OCI-LY3 (cell line): ENCODE measurements around the gene ALDH8A1.

ENCODE experiments used
- H2AFZ ChIP-seq: fragments of 200-600, 300-600 bp; shearing (Covaris generic); 2 replicates; pipeline ENCODE4 v1.6.0; 2014; ENCODE audit warnings: antibody characterized with exemption, low read depth, low read length
- H3K27ac ChIP-seq: fragments of 200-600, 300-600 bp; sonication (generic); 2 replicates; pipeline ENCODE4 v1.5.1; 2014; ENCODE audit warnings: mild to moderate bottlenecking, low read length, moderate library complexity, mixed read lengths
- H3K27me3 ChIP-seq: fragments of 200-600, 300-600 bp; sonication (generic); 2 replicates; pipeline ENCODE4 v1.6.1; 2014; ENCODE audit warnings: low read depth, low read length, mixed read lengths
- H3K36me3 ChIP-seq: fragments of 200-600, 300-600 bp; sonication (generic); replicated peaks from 2 replicates; pipeline ENCODE3; 2014; ENCODE audit warnings: low read depth, low read length, mixed read lengths
- H3K4me1 ChIP-seq: fragments of 300-600, 200-600 bp; sonication (generic); 2 replicates; pipeline ENCODE4 v1.6.1; 2014; ENCODE audit warnings: low read length, mixed read lengths
- H3K4me2 ChIP-seq: fragments of 200-600, 300-600 bp; sonication (generic); 2 replicates; pipeline ENCODE4 v1.6.1; 2014; ENCODE audit warnings: low read length, mixed read lengths
- H3K4me3 ChIP-seq: fragments of 300-600, 200-600 bp; sonication (generic); 2 replicates; pipeline ENCODE4 v1.5.1; 2014; ENCODE audit warnings: antibody characterized with exemption, mild to moderate bottlenecking, low read length, moderate library complexity
- H3K79me2 ChIP-seq: fragments of 300-600, 200-600 bp; shearing (Covaris generic); 2 replicates; pipeline ENCODE4 v1.6.1; 2014; ENCODE audit warnings: mild to moderate bottlenecking, low read length, mixed read lengths
- H3K9ac ChIP-seq: fragments of 300-600, 200-600 bp; shearing (Covaris generic); 2 replicates; pipeline ENCODE4 v1.6.0; 2014; ENCODE audit warnings: mild to moderate bottlenecking, low read length, moderate library complexity
- H3K9me3 ChIP-seq: fragments of 200-600, 300-600 bp; shearing (Covaris generic); 2 replicates; pipeline ENCODE4 v1.6.1; 2014; ENCODE audit warnings: low read length, mixed read lengths; ENCODE audit not compliant: insufficient read depth
- H4K20me1 ChIP-seq: fragments of 200-600, 300-600 bp; sonication (generic); 2 replicates; pipeline ENCODE4 v1.6.1; 2016; ENCODE audit warnings: low read length, mixed read lengths; ENCODE audit not compliant: insufficient read depth
- EZH2phosphoT487 ChIP-seq: fragments of 200-600 bp; shearing (Covaris generic); IDR thresholded peaks from 2 replicates; pipeline ENCODE4 v1.6.1; 2018; ENCODE audit warnings: antibody characterized with exemption, mixed run types, low read depth
- TF ChIP-seq, protein P1 (sequence below): fragments of 200-600, 300-600 bp; sonication (generic); IDR thresholded peaks from 2 replicates; pipeline ENCODE4 v1.5.1; 2014; ENCODE audit warnings: antibody characterized with exemption, low read length, low read depth

ALDH8A1 gene

DNA sequence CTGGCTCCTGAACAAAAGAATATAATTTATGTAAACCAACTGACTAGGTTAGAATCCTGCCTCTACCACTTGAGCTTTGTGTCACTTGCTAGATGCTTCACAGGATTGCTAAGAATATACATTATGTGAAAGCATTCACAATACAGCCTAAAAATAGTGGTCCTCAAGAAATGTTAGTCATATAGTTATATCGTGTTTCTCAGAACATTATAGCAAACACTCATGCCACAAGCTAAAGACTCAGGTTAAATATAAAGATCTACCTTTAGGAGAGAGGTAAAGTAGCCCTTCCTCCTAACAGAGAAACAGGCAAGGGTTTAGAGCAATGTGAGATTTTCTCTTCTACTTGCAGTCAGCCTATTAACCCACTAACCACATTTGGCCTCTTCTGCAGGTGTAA lies 17.8 kb upstream of the ALDH8A1 start:
- Histone ChIP-seq H3K27me3 (no peaks in the 10 kb centered on the region), H4K20me1 (no peaks in the 10 kb centered on the region), H3K27ac (no peak overlapping the region), H3K36me3 (peaks cover 10% of the 10 kb centered on the region), H3K4me3 (no peak overlapping the region), H3K4me1 (no peaks in the 10 kb centered on the region), H2AFZ (no peak overlapping the region), H3K9ac (no peak overlapping the region), H3K4me2 (no peak overlapping the region), H3K79me2 (no peaks in the 10 kb centered on the region), H3K9me3 (no peaks in the 10 kb centered on the region)
- no peak for TF ChIP-seq EZH2phosphoT487
- TF ChIP-seq, protein P1, sequence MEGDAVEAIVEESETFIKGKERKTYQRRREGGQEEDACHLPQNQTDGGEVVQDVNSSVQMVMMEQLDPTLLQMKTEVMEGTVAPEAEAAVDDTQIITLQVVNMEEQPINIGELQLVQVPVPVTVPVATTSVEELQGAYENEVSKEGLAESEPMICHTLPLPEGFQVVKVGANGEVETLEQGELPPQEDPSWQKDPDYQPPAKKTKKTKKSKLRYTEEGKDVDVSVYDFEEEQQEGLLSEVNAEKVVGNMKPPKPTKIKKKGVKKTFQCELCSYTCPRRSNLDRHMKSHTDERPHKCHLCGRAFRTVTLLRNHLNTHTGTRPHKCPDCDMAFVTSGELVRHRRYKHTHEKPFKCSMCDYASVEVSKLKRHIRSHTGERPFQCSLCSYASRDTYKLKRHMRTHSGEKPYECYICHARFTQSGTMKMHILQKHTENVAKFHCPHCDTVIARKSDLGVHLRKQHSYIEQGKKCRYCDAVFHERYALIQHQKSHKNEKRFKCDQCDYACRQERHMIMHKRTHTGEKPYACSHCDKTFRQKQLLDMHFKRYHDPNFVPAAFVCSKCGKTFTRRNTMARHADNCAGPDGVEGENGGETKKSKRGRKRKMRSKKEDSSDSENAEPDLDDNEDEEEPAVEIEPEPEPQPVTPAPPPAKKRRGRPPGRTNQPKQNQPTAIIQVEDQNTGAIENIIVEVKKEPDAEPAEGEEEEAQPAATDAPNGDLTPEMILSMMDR, result no peak

DNA sequence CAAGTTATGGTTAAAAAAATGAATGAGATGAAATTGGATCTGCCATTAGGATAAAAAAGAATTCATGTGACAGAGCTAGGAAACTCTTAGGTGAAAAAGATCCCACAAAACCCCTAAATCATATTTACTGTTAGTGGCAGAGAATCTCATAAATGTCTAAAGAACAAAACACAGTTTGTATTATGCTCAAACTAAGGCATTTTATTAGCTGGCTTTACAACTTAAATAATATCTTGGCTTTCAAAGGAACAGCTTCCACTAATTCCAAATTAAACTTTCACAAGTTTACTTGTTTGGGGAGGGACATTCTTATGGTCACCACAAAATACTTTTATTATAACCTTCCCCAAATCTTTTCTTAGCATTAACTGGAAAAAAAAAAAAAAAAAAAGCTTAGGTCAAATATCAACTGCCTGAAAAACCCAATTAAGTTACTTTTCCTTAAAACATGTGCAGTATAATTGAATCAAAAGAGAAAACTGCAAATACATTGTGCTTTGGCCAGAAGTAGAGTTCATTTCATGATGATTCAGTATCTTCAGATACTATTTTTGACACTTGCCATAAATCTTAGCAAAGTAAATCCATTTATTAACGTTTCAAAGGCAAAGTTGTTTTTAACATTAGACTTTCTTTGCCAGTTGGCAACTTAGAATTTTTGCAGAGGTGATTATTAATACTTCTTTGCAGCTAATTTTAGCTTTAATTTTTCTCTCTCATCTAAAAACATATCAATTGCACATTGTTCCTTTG lies 14.7 kb upstream of the ALDH8A1 start:
- Histone ChIP-seq H3K79me2 (no peaks in the 10 kb centered on the region), H3K9me3 (no peaks in the 10 kb centered on the region), H2AFZ (no peak overlapping the region), H3K4me1 (no peaks in the 10 kb centered on the region), H4K20me1 (no peaks in the 10 kb centered on the region), H3K9ac (no peak overlapping the region), H3K27ac (no peak overlapping the region), H3K27me3 (no peaks in the 10 kb centered on the region), H3K4me2 (no peak overlapping the region), H3K4me3 (no peak overlapping the region), H3K36me3 (peaks cover 25% of the 10 kb centered on the region)
- no peak for TF ChIP-seq EZH2phosphoT487
- TF ChIP-seq, protein P1, result no peak

DNA sequence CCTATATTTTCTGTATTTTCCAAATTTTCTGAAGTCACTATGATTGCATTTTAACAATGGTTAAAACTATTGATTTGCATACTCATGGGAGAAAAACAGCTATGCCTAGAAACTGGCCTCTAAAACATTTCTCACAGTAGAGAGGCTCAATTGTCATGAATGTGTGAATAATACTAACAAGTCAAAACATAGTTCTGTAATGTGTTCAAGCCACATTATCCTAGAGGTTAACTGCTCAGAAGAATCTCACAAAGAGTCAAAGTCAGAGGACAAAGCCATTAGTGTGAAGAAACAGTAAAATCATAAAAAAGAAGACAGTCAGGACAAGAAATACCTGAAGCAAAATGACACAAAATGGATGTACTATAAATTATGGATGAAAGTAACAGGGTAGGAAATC lies 12.5 kb upstream of the ALDH8A1 start:
- H3K4me3 ChIP-seq, result no peak overlapping the region
- H3K27ac ChIP-seq, result no peak overlapping the region
- H3K4me2 ChIP-seq, result no peak overlapping the region
- H2AFZ ChIP-seq, result no peak overlapping the region
- H3K36me3 ChIP-seq, result peaks cover 33% of the 10 kb centered on the region
- H3K27me3 ChIP-seq, result no peaks in the 10 kb centered on the region
- no peak overlapping the region for H3K9ac ChIP-seq
- H3K9me3 ChIP-seq, result no peaks in the 10 kb centered on the region
- TF ChIP-seq, protein P1, result no peak
- TF ChIP-seq EZH2phosphoT487, result no peak
- no peaks in the 10 kb centered on the region for H4K20me1 ChIP-seq
- H3K79me2 ChIP-seq, result no peaks in the 10 kb centered on the region
- H3K4me1 ChIP-seq, result no peaks in the 10 kb centered on the region; the same call in 1 of the 2 replicates

DNA sequence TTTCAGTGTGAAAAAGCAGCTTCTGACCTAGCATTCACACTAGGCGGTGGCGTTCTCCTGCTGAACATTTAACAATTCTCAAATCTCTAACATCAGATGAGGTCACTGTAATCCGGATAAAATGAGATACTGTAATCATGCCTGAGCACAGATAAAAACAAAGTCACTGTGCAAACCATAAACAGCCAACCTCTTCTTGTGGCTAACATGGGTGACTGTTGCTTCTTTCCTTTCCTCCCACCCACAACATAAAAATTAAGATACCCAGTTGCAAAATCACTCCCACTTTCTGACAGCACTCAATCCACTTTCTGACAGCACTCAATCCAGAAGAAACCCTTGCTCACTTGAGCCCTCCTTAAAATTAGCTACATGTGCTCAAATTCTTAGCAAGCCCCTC lies 11.5 kb upstream of the ALDH8A1 start:
- no peak overlapping the region for H3K4me2 ChIP-seq
- no peak overlapping the region for H3K27ac ChIP-seq
- peaks cover 33% of the 10 kb centered on the region for H3K36me3 ChIP-seq
- no peak overlapping the region for H2AFZ ChIP-seq
- no peaks in the 10 kb centered on the region for H3K9me3 ChIP-seq
- no peak for TF ChIP-seq EZH2phosphoT487
- TF ChIP-seq, protein P1, result no peak
- H3K4me3 ChIP-seq, result no peak overlapping the region
- H3K27me3 ChIP-seq, result no peaks in the 10 kb centered on the region
- H3K9ac ChIP-seq, result no peak overlapping the region
- H4K20me1 ChIP-seq, result no peaks in the 10 kb centered on the region
- no peaks in the 10 kb centered on the region; the same call in 1 of the 2 replicates for H3K4me1 ChIP-seq
- H3K79me2 ChIP-seq, result no peaks in the 10 kb centered on the region
